GM21723 (cell line): Measurements from ENCODE around the gene TSPAN32.
"Not testable (repeated sequence)": the region's sequence is repeated elsewhere in the genome, so short reads cannot be mapped to it uniquely, and the experiment has no call there.

Experiments
- ATAC-seq: cut with Tn5 transposase; IDR thresholded peaks from one replicate; pipeline ENCODE4 v1.9.1; 2021; ENCODE audit warnings: mild to moderate bottlenecking, moderate library complexity; ENCODE audit not compliant: unreplicated experiment

Gene TSPAN32

DNA sequence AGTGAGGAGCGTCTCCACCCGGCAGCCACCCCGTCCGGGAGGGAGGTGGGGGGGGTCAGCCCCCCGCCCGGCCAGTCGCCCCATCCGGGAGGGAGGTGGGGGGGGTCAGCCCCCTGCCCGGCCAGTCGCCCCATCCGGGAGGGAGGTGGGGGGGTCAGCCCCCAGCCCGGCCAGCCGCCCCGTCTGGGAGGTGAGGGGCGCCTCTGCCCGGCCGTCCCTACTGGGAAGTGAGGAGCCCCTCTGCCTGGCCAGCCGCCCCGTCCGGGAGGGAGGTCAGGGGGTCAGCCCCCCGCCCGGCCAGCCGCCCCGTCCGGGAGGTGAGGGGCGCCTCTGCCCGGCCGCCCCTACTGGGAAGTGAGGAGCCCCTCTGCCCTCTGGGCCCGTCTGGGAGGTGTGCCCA is 30.8 kb downstream of the TSPAN32 start:
- not testable (repeated sequence) for ATAC-seq

DNA sequence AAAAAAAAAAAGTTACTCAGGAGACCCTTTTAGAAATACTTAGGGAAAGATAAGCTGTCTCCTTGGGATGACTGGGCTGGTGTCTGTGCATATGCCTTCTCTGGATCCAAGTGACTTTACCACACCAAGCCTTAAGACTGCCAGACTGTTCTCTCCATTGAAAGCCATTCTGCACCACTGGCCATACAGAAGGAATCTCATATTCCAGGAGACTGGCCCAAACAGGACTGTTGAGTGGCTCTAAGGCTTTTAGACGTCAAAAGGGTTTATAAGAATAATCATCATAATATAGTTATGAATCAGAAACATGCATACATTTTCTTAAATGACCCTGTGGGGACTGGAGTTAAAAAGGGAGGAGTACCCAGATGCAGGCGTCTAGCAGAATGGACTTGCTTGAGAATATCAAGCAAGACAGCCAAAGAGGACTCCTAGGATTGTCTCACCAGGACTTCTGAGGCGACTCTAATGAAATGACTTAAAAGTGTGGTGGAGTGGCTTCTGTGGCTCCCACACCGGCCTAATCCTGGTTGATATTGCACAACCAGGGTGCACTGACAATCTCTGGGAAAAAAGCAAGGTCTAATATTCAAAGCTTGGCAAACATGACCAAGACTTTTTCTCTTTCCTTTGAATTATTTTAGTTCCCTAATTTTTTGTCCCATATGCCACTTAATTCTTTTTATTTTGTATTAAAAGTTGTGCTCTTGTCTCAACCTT is 31.8 kb downstream of the TSPAN32 start:
- not testable (repeated sequence) for ATAC-seq

DNA sequence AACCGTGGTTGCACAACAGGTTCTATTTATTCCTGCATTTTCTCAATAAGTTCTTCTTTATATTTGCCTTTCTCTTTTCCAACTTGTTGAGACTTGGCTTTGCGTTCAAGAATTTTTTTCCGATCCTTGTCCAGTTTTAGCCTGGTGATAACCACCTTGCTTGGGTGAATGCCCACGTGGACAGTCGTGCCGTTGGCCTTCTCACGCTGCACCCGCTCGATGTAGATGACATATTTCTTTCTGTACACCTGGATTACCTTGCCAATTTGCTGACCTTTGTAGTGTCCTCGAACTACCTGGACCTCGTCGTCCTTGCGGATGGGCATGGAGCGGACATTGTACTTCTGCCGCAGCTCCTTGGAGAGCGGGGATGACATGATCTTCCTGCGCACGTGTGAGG is 33.5 kb downstream of the TSPAN32 start:
- ATAC-seq = not testable (repeated sequence)

DNA sequence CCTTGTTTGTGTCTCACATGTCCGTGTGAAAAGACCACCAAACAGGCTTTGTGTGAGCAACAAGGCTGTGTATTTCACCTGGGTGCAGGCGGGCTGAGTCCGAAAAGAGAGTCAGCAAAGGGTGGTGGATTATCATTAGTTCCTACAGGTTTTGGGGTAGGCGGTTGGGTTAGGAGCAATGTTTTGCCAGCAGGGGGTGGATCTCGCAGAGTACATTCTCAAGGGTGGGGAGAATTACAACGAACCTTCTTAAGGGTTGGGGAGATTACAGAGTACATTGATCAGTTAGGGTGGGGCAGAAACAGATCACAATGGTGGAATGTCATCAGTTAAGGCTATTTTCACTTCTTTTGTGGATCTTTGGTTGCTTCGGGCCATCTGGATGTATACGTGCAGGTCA is 36.9 kb downstream of the TSPAN32 start:
- ATAC-seq = not testable (repeated sequence)

DNA sequence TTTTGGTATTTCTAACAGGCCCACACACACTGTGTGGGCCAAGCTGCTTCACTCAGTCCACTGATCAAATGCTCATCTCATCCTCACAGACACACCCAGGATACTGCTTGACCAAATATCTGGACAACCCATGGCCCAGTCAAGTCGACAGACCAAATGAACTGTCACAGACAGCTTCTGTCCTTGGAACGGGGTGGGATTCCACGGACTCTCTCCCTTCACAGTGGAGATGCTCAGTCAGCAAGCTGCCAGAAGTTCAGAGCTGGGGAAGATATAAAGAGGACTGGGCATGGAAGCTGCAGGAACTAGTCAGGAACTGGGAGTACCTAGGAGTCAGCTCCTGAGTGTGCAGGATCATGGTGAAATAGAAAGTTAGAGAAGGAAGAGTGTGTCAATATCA is 40.7 kb downstream of the TSPAN32 start:
- no peak for ATAC-seq

DNA sequence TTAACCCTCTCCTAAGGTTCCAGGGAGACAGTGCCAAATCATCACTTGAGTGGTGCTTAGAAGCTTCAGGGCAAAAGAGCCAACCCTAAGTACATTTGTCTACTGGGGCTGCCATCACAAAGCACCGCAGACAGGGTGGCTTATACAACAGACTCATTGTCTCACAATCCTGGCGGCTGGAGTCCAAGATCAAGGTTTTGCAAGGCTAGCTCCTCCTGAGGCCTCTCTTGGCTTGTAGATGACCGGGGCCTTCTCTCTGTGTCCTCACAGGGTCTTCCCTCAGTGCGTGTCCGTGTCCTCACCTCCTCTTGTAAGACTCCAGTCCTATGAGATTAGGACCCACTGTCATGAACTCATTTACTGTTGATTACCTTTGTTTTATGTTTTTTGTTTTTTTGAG is 41.2 kb downstream of the TSPAN32 start:
- ATAC-seq = no peak

DNA sequence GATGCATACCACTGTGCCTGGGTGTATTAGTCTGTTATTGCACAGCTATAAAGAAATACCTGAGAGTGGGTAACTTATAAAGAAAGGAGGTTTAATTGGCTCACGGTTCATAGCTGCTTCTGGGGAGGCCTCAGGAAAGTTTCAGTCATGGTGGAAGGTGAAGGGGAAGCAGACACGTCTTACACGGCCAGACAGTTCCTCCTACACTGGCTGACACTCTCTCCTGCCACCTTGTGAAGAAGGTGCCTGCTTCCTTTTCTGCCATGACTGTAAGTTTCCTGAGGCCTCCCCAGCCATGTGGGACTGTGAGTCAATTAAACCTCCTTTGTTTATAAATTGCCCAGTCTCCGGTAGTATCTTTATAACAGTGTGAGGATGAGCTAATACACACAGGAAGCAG is 41.7 kb downstream of the TSPAN32 start:
- no peak for ATAC-seq

DNA sequence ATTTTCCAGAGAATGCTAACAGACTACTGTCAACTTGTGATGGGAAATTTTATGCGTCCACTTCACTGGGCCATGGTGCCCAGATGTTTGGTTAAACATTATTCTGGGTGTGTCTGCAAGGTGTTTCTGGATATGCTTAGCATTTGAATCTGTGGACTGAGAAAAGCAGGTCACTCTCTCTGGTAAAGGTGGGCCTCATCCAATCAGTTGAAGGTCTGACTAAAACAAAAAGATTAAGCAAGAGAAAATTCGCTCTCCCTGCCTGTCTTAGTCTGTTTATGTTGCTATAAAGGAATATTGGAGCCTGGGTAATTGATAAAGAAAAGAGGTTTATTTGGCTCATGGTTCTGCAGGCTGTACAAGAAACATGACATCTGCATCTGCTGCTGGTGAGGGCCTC is 43.2 kb downstream of the TSPAN32 start:
- ATAC-seq = no peak

DNA sequence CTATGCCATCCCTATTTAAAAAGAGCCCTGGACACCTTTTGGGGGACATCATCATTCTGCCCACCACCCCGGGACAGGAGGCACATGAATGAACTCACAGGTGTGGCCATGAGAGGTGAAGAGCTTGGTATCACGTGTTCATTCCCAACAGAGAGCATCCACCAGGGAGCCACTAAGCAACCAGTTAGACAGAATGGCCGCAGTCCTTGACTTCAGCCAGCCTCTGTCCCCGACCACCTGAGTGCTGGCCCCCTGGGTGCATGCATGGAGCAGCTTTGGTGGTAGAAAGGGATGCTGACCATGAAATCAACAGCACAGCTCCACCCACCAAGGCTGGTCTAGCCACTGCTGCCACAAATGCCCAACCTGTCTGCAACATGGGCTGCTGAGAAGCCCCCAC is 44.2 kb downstream of the TSPAN32 start:
- ATAC-seq = no peak

DNA sequence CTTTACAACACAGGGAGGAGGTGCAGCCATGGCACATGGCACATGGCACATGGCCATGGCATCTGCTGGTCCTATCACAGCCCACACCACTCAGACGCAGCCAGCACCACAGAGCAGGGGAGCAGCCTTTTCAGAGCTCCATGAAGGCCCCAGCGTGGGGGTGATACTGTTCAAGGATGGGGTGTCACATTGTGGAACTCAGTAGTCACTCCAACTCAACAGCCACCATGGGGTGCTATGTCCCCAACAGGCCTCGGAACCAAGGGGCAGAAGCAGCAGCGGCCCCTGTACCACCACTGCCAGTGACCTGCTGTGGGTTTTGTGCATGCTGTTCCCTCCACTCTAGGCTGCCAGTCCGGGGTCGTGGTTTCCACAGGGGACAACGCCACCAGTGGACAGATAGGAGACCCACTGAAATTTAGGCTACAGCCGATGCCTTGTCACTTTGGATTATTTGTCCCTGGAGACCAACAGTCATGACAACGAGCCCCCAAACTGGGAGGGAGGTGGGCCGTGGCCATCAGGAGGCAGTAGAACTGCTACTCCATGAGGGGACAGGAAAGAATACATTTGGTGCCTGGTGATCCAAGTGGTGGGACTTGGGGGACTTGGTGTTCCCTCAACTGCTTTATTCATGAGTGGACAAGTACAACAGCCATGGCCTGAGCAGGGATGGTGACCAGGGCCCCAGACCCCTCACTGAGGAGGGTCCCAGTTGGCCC is 44.9 kb downstream of the TSPAN32 start:
- ATAC-seq = no peak

DNA sequence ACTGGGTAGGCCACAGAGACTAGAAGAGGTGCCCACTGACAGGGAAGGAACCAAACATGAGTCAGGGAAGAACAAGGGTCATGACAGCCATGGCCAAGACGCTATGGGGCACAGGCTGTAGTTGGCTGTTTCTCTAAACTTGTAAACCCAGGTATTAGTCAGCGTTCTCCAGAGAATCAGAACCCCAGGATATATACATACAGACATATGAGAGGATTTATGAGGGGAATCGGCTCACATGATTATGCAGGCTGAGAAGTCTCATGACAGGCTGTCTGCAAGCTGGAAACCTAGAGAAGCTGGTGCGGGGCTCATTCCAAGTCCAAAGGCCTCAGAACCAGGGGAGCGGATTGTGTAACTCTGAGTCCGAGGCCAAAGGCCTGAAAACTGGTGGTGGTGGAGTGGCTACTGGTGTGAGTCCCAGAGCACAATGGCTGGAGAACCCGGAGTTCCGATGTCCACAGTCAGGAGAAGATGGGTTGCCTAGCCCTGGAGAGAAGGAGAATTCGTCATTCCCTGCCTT is 45.6 kb downstream of the TSPAN32 start:
- no peak for ATAC-seq

DNA sequence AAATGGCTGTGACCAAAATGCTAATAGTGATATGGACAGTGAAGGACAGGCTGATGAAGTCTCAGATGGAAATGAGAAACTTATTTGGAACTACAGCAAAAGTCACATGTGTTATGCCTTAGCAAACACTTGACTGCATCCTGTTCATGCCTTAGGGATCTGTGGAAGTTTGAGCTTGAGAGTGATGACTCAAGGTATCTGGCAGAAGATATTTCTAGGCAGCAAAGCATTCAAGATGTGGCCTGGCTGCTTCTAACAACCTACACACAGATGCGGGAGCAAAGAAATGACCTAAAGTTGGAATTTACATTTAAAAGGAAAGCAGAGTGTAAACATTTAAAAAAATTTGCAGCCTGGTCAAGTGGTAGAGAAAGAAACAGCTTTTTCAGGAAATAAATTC is 47.2 kb downstream of the TSPAN32 start:
- ATAC-seq = no peak

DNA sequence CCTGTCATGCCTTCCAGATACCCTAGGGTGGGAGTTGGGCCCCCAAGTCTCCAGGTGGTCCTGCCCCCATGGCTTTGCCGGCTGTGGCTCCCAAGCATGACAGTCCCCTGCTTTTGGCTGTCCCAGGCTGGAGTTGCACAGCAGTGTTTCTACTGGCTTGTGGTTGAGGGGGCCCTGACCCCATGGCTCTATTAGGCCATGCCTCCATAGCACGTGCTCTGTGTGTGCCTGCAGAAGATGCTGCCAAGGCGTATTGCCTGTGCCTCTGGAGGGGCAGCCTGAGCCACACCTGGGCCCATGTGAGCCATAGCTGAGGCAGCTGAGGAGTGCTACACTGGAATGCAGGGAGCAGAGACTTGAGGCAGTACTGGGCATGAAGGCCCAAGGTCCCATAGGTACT is 49.9 kb downstream of the TSPAN32 start:
- ATAC-seq = no peak

DNA sequence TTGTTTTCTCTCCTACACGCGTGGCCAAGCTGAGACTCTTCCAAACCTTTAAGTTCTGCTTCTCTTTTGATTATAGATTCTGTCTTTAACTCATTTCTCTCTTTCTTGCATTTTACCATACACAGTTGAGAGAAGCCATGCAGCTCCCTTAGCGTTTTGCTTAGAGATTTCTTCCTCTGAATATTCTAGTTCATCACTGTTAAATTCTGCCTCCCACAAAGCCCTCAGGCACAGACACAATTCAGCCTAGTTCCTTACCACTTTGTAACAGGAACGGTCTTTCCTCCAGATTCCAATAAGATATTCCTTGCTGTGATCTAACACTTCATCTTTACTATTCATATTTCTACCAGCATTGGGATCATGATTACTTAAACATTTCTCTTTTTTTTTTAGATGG is 50.6 kb downstream of the TSPAN32 start:
- no peak for ATAC-seq

DNA sequence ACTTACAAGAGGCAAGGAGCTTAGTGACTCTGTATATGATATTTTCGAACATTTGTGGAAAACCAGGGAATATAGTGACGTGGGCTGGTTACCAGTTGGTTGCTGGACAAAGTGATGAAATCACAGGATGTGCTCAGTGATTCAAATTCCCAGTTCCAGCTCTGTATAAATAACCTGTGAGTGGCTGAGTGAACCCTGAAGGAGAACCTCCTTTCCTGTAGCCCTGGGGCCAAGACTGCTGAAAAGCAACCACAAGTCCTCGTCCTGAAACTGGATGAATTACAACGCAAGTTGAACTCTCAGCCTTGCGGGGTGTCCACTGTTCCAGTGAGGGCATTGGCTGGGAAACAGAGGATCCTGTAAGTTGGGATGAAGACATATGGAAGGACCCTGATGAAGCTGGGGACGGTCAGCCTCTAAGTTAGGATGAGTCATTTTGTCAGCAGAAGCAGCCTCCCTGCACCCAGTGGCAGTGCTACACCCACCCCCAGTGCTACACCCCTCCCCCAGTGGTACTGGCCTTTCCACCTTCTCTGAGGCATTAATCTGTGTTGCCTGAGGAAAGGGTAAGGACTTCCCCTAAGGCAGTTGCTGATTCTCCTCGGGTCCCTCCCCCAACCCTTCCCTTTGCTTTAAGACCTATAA is 53.3 kb downstream of the TSPAN32 start:
- no peak for ATAC-seq

DNA sequence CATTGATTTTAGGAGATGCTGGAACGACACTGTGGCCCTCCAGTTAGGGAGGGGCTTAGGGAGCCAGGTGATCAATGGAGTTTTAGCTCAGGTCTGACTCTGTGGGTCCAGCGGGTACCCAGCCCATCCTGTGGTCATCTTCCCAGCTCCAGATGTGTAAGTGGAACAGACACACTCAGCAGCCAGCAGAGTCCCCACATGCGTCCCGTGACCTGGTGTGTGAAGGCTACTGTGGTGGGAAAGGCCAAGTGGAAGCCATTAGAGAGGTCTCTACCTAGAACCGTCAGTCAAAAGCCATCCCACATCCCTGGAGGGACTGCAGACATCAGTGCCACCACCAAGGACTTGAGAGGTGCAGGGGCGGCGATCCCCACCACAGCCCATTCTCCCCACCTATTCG is 55.4 kb downstream of the TSPAN32 start:
- no peak for ATAC-seq

DNA sequence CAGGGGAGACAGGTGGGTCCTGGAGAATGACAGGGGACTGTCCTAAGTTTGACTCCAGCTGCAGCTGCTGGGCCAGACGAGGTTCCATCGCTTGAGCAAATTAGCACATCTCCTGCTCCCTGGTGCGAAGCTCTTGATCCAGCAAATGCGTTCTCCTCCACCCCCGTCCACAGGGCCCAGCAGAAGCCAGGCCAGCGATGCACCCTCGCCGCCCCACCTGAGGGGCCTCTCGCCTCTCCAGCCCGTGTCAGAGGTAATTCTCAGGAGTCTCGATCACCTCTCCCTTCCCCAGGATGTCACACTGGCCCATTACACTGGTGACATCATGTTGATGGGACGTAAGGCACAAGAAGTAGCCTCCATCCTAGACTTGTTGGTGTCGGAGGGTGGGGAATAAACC is 55.8 kb downstream of the TSPAN32 start:
- not testable (repeated sequence) for ATAC-seq

DNA sequence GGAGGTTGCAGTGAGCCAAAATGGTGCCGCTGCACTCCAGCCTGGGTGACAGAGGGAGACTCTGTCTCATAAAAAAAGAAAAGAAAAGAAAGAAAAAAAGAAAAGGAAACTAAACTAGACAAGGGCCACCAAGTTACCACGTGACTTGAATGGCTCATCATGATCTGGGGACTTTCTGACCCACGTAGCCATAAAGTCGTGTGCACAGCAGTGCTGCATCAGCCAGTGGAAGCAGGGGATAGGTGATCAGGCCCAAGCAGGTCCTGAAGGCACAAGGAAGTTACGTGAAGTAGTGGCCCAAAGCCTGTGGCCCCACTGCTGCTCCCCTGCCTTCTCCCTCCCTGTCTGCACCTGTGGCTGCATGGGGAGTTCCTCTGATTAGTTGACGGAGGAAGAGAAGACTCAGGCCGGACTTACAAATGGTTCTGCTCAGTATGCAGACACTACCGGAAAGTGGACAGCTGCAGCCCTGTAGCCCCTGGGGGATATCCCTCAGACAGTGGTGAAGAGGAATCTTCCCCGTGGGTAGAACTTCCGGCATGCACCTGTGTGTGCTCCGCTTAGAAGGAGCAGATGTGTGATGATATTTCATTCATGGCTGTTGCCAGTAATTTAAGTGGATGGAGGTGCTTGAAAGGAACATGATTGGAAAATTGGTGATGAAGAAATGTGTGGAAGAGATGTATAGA is 57.1 kb downstream of the TSPAN32 start:
- no peak for ATAC-seq

DNA sequence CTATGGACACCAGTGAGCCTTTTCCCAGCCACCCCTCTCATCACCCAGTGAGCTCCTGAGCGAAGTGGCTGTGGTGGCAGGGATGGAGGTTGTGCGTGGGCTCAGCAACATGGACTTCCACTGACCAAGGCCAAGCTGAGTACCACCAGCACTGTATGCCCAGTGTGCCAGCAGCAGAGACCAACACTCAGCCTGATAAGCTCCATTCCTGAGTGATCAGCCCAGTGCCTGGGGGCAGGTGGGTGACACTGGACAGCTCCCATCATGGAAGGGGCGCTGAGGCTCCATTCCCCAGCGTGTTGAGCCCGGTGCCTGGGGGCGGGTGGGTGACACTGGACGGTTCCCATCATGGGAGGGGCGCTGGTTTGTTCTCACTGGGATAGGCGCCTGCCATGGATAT is 57.7 kb downstream of the TSPAN32 start:
- no peak for ATAC-seq

DNA sequence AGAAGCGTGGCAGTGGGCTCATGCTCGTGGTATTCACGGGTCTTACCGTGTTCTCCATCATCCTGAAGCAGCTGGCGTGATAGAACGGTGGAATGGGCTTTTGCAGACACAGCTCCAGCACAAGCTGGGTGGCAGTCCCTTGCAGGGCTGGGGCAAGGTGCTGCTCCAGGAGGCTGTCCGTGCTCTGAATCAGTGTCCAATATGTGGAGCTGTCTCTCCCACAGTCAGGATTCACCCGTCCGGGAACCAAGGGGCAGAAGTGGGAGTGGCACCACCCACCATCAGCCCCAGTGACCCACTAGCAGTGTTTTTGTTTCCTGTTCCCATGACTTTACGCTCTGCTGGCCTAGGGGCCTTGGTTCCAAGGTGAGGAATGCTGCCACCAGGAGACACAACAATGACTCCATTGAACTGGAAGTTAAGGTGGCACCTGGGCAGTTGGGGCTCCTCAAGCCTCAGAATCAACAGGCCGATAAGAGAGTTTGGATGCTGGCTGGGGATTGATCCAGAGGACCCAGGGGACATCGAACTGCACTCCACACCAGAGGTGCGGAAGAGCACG is 58.3 kb downstream of the TSPAN32 start:
- no peak for ATAC-seq

DNA sequence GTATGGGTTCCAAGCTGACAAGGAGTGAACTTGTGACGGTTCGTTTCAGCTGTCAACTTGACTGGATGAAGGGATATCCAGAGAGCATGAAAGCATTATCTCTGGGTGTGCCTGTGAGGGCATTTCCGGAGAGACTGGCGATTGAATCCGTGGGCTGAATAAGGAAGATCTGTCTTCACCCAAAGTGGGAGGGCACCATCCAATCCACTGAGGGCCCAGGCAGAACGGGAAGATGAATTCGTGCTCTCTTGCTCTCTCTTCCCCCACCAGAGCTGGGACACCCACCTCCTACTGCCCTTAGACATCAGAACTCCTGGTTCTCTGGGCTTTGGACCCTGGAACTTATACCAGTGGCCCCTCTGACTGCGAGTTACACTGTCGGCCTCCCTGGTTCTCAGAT is 59.8 kb downstream of the TSPAN32 start:
- ATAC-seq = no peak
